WTC11 (cell line): ENCODE data around the gene SPDYE6.

ENCODE experiments used
- ESRRA ChIP-seq: sonication (generic); formaldehyde crosslinking; IDR thresholded peaks from 2 replicates; pipeline ENCODE4 v1.8.1; 2022; ENCODE audit warnings: mild to moderate bottlenecking, missing genetic modification reagents, borderline replicate concordance
- GTF2I ChIP-seq: fragments of 250-450 bp; sonication (Bioruptor Pico); conservative IDR thresholded peaks from 2 replicates; pipeline ENCODE4 v1.4.0; 2021; ENCODE audit warnings: mild to moderate bottlenecking
- KAT7 ChIP-seq: sonication (generic); formaldehyde crosslinking; IDR thresholded peaks from 2 replicates; pipeline ENCODE4 v1.8.1; 2023; ENCODE audit warnings: missing genetic modification reagents, mild to moderate bottlenecking, borderline replicate concordance
- MXD4 ChIP-seq: fragments of 250-450 bp; sonication (Bioruptor Pico); IDR thresholded peaks from 2 replicates; pipeline ENCODE4 v1.8.0; 2021; ENCODE audit warnings: mild to moderate bottlenecking, moderate library complexity, borderline replicate concordance
- NFE2L1 ChIP-seq: sonication (generic); formaldehyde crosslinking; IDR thresholded peaks from 2 replicates; pipeline ENCODE4 v1.8.1; 2023; ENCODE audit warnings: missing genetic modification reagents
- PRRX2 ChIP-seq: fragments of 250-450 bp; sonication (Bioruptor Pico); IDR thresholded peaks from 2 replicates; pipeline ENCODE4 v1.8.0; 2021; ENCODE audit warnings: mild to moderate bottlenecking
- USF2 ChIP-seq: sonication (generic); formaldehyde crosslinking; IDR thresholded peaks from 2 replicates; pipeline ENCODE4 v1.8.1; 2023; ENCODE audit warnings: mild to moderate bottlenecking, missing genetic modification reagents, moderate library complexity
- ZNF232 ChIP-seq: sonication (generic); formaldehyde crosslinking; IDR thresholded peaks from 2 replicates; pipeline ENCODE4 v1.8.0; 2022; ENCODE audit warnings: mild to moderate bottlenecking, missing genetic modification reagents
- TF ChIP-seq, protein P1 (sequence below): fragments of 200-600 bp; IDR thresholded peaks from 2 replicates; pipeline ENCODE4 v1.8.0; 2022; ENCODE audit warnings: antibody characterized with exemption
- TF ChIP-seq, protein P2 (sequence below): sonication (generic); formaldehyde crosslinking; IDR thresholded peaks from 2 replicates; pipeline ENCODE4 v1.8.1; 2023; ENCODE audit warnings: mild to moderate bottlenecking, missing genetic modification reagents, moderate library complexity
- TF ChIP-seq, protein P3 (sequence below): sonication (generic); formaldehyde crosslinking; IDR thresholded peaks from 2 replicates; pipeline ENCODE4 v1.8.1; 2022; ENCODE audit warnings: mild to moderate bottlenecking, missing genetic modification reagents, moderate library complexity, borderline replicate concordance
- TF ChIP-seq, protein P4 (sequence below): sonication (generic); formaldehyde crosslinking; IDR thresholded peaks from 2 replicates; pipeline ENCODE4 v1.8.1; 2022; ENCODE audit warnings: mild to moderate bottlenecking, moderate library complexity, missing genetic modification reagents

DNA sequence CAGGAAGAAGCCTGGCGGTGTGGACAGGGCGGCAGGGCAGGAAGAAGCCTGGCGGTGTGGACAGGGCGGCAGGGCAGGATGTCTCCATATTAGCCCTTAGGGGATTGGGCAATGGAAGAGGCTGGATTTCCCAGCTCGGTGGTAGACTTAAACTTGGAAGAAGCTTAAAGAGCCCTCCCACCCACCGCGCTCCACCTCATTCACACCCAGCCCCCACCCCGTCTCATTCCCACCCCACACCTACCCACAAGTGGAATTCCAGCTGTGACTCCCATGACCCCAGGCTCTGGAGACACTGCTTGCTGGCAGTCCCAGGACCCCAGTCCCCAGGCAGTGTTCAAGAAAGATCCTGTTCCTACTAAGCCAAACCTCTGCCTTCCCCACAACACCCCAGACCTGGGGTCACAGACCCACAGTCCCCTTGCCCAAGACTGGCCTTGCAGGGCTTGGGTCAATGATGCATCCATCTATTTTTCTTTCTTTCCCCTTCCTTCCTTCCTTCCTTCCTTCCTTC lies 34.0 kb downstream of the SPDYE6 start:
- TF ChIP-seq, protein P1, sequence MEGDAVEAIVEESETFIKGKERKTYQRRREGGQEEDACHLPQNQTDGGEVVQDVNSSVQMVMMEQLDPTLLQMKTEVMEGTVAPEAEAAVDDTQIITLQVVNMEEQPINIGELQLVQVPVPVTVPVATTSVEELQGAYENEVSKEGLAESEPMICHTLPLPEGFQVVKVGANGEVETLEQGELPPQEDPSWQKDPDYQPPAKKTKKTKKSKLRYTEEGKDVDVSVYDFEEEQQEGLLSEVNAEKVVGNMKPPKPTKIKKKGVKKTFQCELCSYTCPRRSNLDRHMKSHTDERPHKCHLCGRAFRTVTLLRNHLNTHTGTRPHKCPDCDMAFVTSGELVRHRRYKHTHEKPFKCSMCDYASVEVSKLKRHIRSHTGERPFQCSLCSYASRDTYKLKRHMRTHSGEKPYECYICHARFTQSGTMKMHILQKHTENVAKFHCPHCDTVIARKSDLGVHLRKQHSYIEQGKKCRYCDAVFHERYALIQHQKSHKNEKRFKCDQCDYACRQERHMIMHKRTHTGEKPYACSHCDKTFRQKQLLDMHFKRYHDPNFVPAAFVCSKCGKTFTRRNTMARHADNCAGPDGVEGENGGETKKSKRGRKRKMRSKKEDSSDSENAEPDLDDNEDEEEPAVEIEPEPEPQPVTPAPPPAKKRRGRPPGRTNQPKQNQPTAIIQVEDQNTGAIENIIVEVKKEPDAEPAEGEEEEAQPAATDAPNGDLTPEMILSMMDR, result no peak
- TF ChIP-seq PRRX2 (CRISPR knock-in tag) (no peak), GTF2I (CRISPR knock-in tag) (no peak), ESRRA (no peak), USF2 (no peak), KAT7 (no peak), ZNF232 (CRISPR knock-in tag) (no peak), NFE2L1 (no peak), MXD4 (CRISPR knock-in tag) (no peak)
- TF ChIP-seq, protein P2, sequence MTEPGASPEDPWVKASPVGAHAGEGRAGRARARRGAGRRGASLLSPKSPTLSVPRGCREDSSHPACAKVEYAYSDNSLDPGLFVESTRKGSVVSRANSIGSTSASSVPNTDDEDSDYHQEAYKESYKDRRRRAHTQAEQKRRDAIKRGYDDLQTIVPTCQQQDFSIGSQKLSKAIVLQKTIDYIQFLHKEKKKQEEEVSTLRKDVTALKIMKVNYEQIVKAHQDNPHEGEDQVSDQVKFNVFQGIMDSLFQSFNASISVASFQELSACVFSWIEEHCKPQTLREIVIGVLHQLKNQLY, result no peak
- TF ChIP-seq, protein P3, sequence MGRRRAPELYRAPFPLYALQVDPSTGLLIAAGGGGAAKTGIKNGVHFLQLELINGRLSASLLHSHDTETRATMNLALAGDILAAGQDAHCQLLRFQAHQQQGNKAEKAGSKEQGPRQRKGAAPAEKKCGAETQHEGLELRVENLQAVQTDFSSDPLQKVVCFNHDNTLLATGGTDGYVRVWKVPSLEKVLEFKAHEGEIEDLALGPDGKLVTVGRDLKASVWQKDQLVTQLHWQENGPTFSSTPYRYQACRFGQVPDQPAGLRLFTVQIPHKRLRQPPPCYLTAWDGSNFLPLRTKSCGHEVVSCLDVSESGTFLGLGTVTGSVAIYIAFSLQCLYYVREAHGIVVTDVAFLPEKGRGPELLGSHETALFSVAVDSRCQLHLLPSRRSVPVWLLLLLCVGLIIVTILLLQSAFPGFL (CRISPR knock-in tag), result no peak
- TF ChIP-seq, protein P4, sequence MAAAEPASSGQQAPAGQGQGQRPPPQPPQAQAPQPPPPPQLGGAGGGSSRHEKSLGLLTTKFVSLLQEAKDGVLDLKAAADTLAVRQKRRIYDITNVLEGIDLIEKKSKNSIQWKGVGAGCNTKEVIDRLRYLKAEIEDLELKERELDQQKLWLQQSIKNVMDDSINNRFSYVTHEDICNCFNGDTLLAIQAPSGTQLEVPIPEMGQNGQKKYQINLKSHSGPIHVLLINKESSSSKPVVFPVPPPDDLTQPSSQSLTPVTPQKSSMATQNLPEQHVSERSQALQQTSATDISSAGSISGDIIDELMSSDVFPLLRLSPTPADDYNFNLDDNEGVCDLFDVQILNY (CRISPR knock-in tag), result no peak
